Caco-2 (cell line): ENCODE results near the gene NALCN. TPM values are rescaled to one million over a fixed set of nuclear protein-coding genes. Genes with fewer than 3 reads are reported as not detected.

Source experiments
- BruUV-seq: library from RNA; stranded (reverse); fragments of 400-500 nt; replicated peaks from 2 replicates; lab custom pipeline; 2021; lab: Mats Ljungman, UMichigan
- CTCF ChIA-PET: fragments of 300-600 bp; sonication (Branson Sonifier 250); formaldehyde crosslinking; loops from one replicate; lab custom pipeline; 2022; ENCODE audit warnings: antibody characterized with exemption; lab: Charles Lee
- POLR2A ChIA-PET: fragments of 300-600 bp; sonication (Branson Sonifier 250); formaldehyde crosslinking; loops from one replicate; lab custom pipeline; 2022; ENCODE audit warnings: antibody characterized with exemption; lab: Charles Lee
- DNase-seq, 2 experiments: peaks; one replicate each; pipeline versions ENCODE4 v3.0.0 to v3.0.0-alpha.2; 2020 to 2022
- H3K27me3 ChIP-seq: replicated peaks from 2 replicates; pipeline ENCODE4 v1.6.0; 2011; ENCODE audit warnings: low read length; ENCODE audit not compliant: control insufficient read depth, insufficient read depth
- H3K36me3 ChIP-seq: 2 replicates; pipeline ENCODE4 v1.5.1; 2011; ENCODE audit warnings: low read length; ENCODE audit not compliant: control insufficient read depth, insufficient read depth
- H3K4me1 ChIP-seq: fragments of 250-450 bp; sonication (Bioruptor Pico); 2 replicates; pipeline ENCODE4 v1.5.1; 2020; ENCODE audit warnings: mild to moderate bottlenecking
- H3K4me3 ChIP-seq: 2 replicates; pipeline ENCODE4 v1.5.1; 2011; ENCODE audit warnings: low read depth, mild to moderate bottlenecking, control low read depth, low read length
- H3K9me3 ChIP-seq: fragments of 250-450 bp; sonication (Bioruptor Pico); 2 replicates; pipeline ENCODE4 v1.5.1; 2020; ENCODE audit warnings: mild to moderate bottlenecking, moderate library complexity
- H3K27ac Mint-ChIP-seq: one replicate; pipeline ENCODE4 v1.8.0; 2022; ENCODE audit warnings: mixed read lengths; ENCODE audit not compliant: unreplicated experiment
- H3K27me3 Mint-ChIP-seq: one replicate; pipeline ENCODE4 v1.8.0; 2022; ENCODE audit warnings: mixed read lengths; ENCODE audit not compliant: insufficient read depth, unreplicated experiment
- H3K36me3 Mint-ChIP-seq: one replicate; pipeline ENCODE4 v1.8.0; 2022; ENCODE audit warnings: mild to moderate bottlenecking, mixed read lengths; ENCODE audit not compliant: insufficient read depth, unreplicated experiment
- H3K4me1 Mint-ChIP-seq: one replicate; pipeline ENCODE4 v1.8.0; 2022; ENCODE audit warnings: low read depth, mixed read lengths; ENCODE audit not compliant: unreplicated experiment
- H3K4me3 Mint-ChIP-seq: one replicate; pipeline ENCODE4 v1.8.0; 2022; ENCODE audit warnings: mild to moderate bottlenecking, moderate library complexity, mixed read lengths; ENCODE audit not compliant: unreplicated experiment
- H3K9me3 Mint-ChIP-seq: one replicate; pipeline ENCODE4 v1.8.0; 2022; ENCODE audit warnings: mixed read lengths; ENCODE audit not compliant: unreplicated experiment
- intact Hi-C: fragments of 100-400 bp; cut with micrococcal nuclease; formaldehyde crosslinking; loops from one replicate; pipeline ENCODE4 v1.10.0; 2022; ENCODE audit not compliant: unreplicated experiment
- total RNA-seq: library from RNA; stranded (reverse); gene quantifications from 2 replicates; pipeline ENCODE4 v1.2.3, GENCODE V29; 2022
- TF ChIP-seq, protein P1 (sequence below), 2 experiments: fragments of 200-600 bp in 1 of 2; IDR thresholded peaks; 1 replicate in 1 of 2; 2 replicates in 1 of 2; pipeline versions ENCODE4 v1.5.1 to v1.8.0; 2011 to 2022; ENCODE audit warnings: antibody characterized with exemption in 1 of 2, control low read depth in 1 of 2, inconsistent platforms in 1 of 2, low read depth in 1 of 2, low read length in 1 of 2, mild to moderate bottlenecking in 1 of 2, moderate library complexity in 1 of 2; ENCODE audit not compliant: insufficient read depth in 1 of 2, severe bottlenecking in 1 of 2, unreplicated experiment in 1 of 2

NALCN gene
- total RNA-seq, 1 experiment from 2014 or later: not detected

DNA sequence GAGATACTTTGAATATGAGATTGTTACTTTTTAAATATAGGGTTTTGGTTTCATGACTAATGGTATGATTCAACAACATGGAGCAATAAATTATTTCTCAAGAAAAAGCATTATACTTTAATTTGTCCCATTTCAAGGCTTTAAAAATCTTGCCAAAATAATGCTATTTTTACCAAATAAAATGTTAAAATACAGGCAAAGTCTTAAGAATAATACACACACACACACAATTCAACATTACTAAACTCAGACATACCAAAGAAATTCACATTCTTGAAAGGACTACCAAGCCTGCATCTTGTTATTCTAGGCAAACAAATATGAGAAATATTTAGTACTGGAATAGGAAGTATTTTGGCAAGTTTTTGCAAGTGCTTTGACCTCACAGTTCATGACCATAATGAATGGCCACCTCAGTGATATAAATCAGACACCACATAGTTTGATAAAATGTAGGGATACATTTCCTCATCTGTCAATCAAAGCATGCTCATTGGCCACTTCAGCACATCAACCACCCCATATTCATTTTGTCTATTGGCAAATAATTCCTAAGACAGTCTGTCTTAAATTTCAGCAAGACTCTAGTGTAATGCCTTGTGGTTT is 107.2 kb downstream of the NALCN start:
- POLR2A ChIA-PET: no interaction called here
- Mint-ChIP-seq H3K36me3 (no peaks in the 10 kb centered on the region), H3K27me3 (peaks cover 16% of the 10 kb centered on the region), H3K4me3 (no peak overlapping the region), H3K4me1 (no peaks in the 10 kb centered on the region), H3K9me3 (no peaks in the 10 kb centered on the region), H3K27ac (no peak overlapping the region)
- CTCF ChIA-PET: no interaction called here
- intact Hi-C loops: no loop called here
- H3K27me3 ChIP-seq: no peaks in the 10 kb centered on the region
- TF ChIP-seq, protein P1, sequence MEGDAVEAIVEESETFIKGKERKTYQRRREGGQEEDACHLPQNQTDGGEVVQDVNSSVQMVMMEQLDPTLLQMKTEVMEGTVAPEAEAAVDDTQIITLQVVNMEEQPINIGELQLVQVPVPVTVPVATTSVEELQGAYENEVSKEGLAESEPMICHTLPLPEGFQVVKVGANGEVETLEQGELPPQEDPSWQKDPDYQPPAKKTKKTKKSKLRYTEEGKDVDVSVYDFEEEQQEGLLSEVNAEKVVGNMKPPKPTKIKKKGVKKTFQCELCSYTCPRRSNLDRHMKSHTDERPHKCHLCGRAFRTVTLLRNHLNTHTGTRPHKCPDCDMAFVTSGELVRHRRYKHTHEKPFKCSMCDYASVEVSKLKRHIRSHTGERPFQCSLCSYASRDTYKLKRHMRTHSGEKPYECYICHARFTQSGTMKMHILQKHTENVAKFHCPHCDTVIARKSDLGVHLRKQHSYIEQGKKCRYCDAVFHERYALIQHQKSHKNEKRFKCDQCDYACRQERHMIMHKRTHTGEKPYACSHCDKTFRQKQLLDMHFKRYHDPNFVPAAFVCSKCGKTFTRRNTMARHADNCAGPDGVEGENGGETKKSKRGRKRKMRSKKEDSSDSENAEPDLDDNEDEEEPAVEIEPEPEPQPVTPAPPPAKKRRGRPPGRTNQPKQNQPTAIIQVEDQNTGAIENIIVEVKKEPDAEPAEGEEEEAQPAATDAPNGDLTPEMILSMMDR (IDR thresholded peaks at IDR 0.05; ENCODE audit: insufficient read depth in 1 of 2, low read depth in 1 of 2, low read length in 1 of 2, severe bottlenecking in 1 of 2, unreplicated experiment in 1 of 2): no peak
- H3K36me3 ChIP-seq: no peaks in the 10 kb centered on the region
- BruUV-seq: no TSS peak
- H3K9me3 ChIP-seq: no peaks in the 10 kb centered on the region
- H3K4me1 ChIP-seq: no peaks in the 10 kb centered on the region
- DNase-seq: no peak
- no peak overlapping the region for H3K4me3 ChIP-seq

DNA sequence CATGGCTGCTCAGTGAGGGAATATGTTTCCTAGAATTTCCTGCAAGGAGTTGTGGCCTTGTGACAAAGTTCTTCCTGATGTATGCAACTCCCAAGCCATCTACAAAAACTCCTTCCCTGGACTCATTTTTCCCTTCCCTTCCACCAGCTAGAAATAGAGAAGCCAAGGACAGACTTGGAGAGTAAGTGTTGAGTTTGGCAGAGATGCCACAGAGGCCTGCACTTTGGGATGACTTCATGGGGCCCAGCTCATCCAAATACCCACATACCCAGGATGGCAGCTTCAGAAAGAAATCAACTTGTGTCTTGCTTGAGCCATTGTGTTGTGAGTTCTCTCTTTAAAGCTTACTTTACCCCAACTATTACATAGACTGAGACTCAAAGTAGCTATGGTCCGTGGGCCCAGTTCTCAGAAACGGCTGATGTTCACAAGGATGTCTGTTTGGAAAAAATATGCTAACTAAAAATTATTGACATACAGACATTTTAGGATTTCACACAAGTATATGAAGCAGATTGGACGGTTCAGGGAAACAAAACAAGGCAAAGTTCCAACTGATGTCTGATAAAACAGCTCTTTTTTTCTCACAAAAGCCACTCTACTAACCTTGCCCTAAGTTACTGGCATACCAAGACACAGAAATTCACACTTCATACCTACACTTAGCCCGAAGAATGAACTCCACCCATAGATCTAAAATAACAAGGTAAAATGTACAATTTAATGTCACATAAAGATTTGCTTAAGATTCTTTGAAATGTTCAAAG is 107.9 kb downstream of the NALCN start:
- H3K4me3 ChIP-seq: no peak overlapping the region
- DNase-seq: no peak
- H3K4me1 ChIP-seq: no peaks in the 10 kb centered on the region
- ChIA-PET POLR2A (no interaction called here), CTCF (no interaction called here)
- Mint-ChIP-seq H3K9me3 (no peaks in the 10 kb centered on the region), H3K27me3 (peaks cover 14% of the 10 kb centered on the region), H3K4me3 (no peak overlapping the region), H3K4me1 (no peaks in the 10 kb centered on the region), H3K36me3 (no peaks in the 10 kb centered on the region), H3K27ac (no peak overlapping the region)
- intact Hi-C loops: no loop called here
- no peaks in the 10 kb centered on the region for H3K36me3 ChIP-seq
- no peaks in the 10 kb centered on the region for H3K27me3 ChIP-seq
- no TSS peak for BruUV-seq
- no peaks in the 10 kb centered on the region for H3K9me3 ChIP-seq
- TF ChIP-seq, protein P1 (IDR thresholded peaks at IDR 0.05; ENCODE audit: insufficient read depth in 1 of 2, low read depth in 1 of 2, low read length in 1 of 2, severe bottlenecking in 1 of 2, unreplicated experiment in 1 of 2): no peak

DNA sequence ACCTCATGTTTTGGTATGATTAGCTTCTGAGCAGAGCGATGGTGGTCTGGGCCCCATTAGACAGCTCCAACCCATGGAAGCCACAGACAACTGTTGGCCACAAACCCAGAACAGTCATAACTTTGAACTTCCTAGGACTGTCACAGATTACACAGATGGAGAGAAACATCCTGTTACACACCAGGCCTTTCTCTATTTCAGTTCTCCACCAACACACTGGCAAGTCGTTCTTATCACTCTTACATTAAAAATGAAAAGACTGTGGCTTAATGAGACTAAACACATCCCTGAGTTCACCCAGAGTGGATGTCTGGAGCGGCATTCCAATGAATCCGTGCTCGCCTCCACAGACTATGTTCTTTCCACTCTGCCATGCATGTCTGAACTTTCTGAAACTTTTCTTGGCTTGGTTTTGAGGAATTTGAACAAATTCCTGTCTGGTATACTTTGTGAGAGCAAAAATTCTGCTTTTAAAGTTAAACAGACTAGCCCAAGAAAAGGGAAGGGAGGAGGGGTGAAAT is 109.1 kb downstream of the NALCN start:
- BruUV-seq: no TSS peak
- H3K27ac Mint-ChIP-seq: no peak overlapping the region
- POLR2A ChIA-PET: no interaction called here
- no peak for DNase-seq
- no peaks in the 10 kb centered on the region for H3K36me3 Mint-ChIP-seq
- Histone ChIP-seq H3K4me3 (no peak overlapping the region), H3K4me1 (no peaks in the 10 kb centered on the region), H3K27me3 (no peaks in the 10 kb centered on the region), H3K9me3 (no peaks in the 10 kb centered on the region), H3K36me3 (no peaks in the 10 kb centered on the region)
- H3K4me3 Mint-ChIP-seq: no peak overlapping the region
- TF ChIP-seq, protein P1 (IDR thresholded peaks at IDR 0.05; ENCODE audit: insufficient read depth in 1 of 2, low read depth in 1 of 2, low read length in 1 of 2, severe bottlenecking in 1 of 2, unreplicated experiment in 1 of 2): no peak
- intact Hi-C loops: no loop called here
- no peaks in the 10 kb centered on the region for H3K4me1 Mint-ChIP-seq
- CTCF ChIA-PET: no interaction called here
- H3K9me3 Mint-ChIP-seq: no peaks in the 10 kb centered on the region
- peaks cover 14% of the 10 kb centered on the region for H3K27me3 Mint-ChIP-seq
